GM10248 (cell line): ENCODE results near the gene RBM4.

ENCODE experiments used
- CTCF ChIA-PET: fragments of 300-600 bp; sonication (Branson Sonifier 250); formaldehyde crosslinking; extraction: SDS; loops from one replicate; lab custom pipeline; 2021; ENCODE audit warnings: antibody characterized with exemption; lab: Yijun Ruan, JAX
- POLR2A ChIA-PET: fragments of 350-650 bp; sonication (Branson Sonifier 250); formaldehyde crosslinking; extraction: SDS; loops from one replicate; lab custom pipeline; 2020; ENCODE audit warnings: antibody characterized with exemption; lab: Yijun Ruan, JAX
- DNase-seq: peaks from one replicate; pipeline ENCODE4 v3.0.0; 2012; ENCODE audit errors: extremely low spot score
- CTCF ChIP-seq: IDR thresholded peaks from 2 replicates; pipeline ENCODE4 v1.5.1; 2012; ENCODE audit warnings: mild to moderate bottlenecking, low read depth; ENCODE audit errors: extremely low read depth, missing control alignments, control extremely low read depth

RBM4 gene

GRCh38 chr11:66688561-66689534, 50.3 kb downstream of the RBM4 start:
- ChIA-PET POLR2A (interaction anchor here (0.6 kb wide), 1 partner anchor 427 kb away, joined by 3 read pairs; no protein-coding TSS in a partner anchor), CTCF (interaction anchor here (1.4 to 10.6 kb wide), 4 partner anchors 11 to 280 kb away, joined by 3 to 241 read pairs (median 8); partner anchors contain the start of genes RBM4B and RCE1)
- TF ChIP-seq CTCF: no peak
- DNase-seq: no peak

- TF ChIP-seq CTCF: no peak
- no peak for DNase-seq
- POLR2A ChIA-PET: no interaction called here
- CTCF ChIA-PET: interaction anchor here (1.3 to 10.6 kb wide), 4 partner anchors 11 to 146 kb away, joined by 3 to 241 read pairs (median 6); partner anchors contain the start of genes RBM4B and RCE1
Measured at GRCh38 chr11:66689661-66690590, 51.4 kb downstream of the RBM4 start.

GRCh38 chr11:66691311-66691980, 52.9 kb downstream of the RBM4 start:
- ChIA-PET CTCF (interaction anchor here (1.3 to 10.6 kb wide), 3 partner anchors 12 to 145 kb away, joined by 3 to 241 read pairs (median 8); partner anchors contain the start of genes RBM4B and RCE1), POLR2A (no interaction called here)
- no peak for TF ChIP-seq CTCF
- DNase-seq: no peak

GRCh38 chr11:66692446-66692845, 53.9 kb downstream of the RBM4 start:
- ChIA-PET CTCF (interaction anchor here (0.8 to 10.6 kb wide), 8 partner anchors 14 to 307 kb away, joined by 3 to 241 read pairs (median 4); partner anchors contain the start of gene RCE1), POLR2A (no interaction called here)
- no peak for TF ChIP-seq CTCF
- DNase-seq: no peak

- TF ChIP-seq CTCF: no peak
- ChIA-PET CTCF (interaction anchor here (0.8 to 10.6 kb wide), 9 partner anchors 12 to 307 kb away, joined by 3 to 241 read pairs (median 4); partner anchors contain the start of gene RCE1), POLR2A (no interaction called here)
- no peak for DNase-seq
Measured at GRCh38 chr11:66692871-66693331, 54.4 kb downstream of the RBM4 start.
